ENCODE measurements around the gene ISLR.

The ISLR gene

GRCh38 chr15:74194572-74195559 is 21.4 kb downstream of the ISLR start:
- no peak for DNase-seq (ENCODE audit: low read depth)

- peak; percentile 89 for DNase-seq (ENCODE audit: low read depth)
Observed at GRCh38 chr15:74196175-74196574, 22.7 kb downstream of the ISLR start.

- no peak for DNase-seq (ENCODE audit: low read depth)
Observed at GRCh38 chr15:74197176-74197965, 23.9 kb downstream of the ISLR start.

GRCh38 chr15:74199297-74199652 is 25.8 kb downstream of the ISLR start:
- no peak for DNase-seq (ENCODE audit: low read depth)

- DNase-seq (ENCODE audit: low read depth): peak; percentile 88
Observed at GRCh38 chr15:74200412-74200815, 26.9 kb downstream of the ISLR start.

- DNase-seq (ENCODE audit: low read depth): no peak
Observed at GRCh38 chr15:74200871-74201419, 27.4 kb downstream of the ISLR start.

- DNase-seq (ENCODE audit: low read depth): peak; percentile 68
Observed at GRCh38 chr15:74201710-74202420, 28.4 kb downstream of the ISLR start.

- DNase-seq (ENCODE audit: low read depth): peak; percentile 86
Observed at GRCh38 chr15:74202452-74203401, 29.2 kb downstream of the ISLR start, which contains the start of gene STRA6. STRA6 (minus strand) TSS chr15:74202787; CDS start chr15:74202267, 520 bp downstream.

GRCh38 chr15:74203914-74204431 is 30.5 kb downstream of the ISLR start:
- peak; percentile 80 for DNase-seq (ENCODE audit: low read depth)

GRCh38 chr15:74205582-74205947 is 32.1 kb downstream of the ISLR start:
- DNase-seq (ENCODE audit: low read depth): no peak

GRCh38 chr15:74206801-74207281 is 33.3 kb downstream of the ISLR start:
- DNase-seq (ENCODE audit: low read depth): peak; percentile 59

GRCh38 chr15:74207652-74208440 is 34.3 kb downstream of the ISLR start:
- DNase-seq (ENCODE audit: low read depth): no peak

- DNase-seq (ENCODE audit: low read depth): no peak
Observed at GRCh38 chr15:74208496-74208895, 35.0 kb downstream of the ISLR start.

- peak; percentile 61 for DNase-seq (ENCODE audit: low read depth)
Observed at GRCh38 chr15:74208901-74209559, 35.5 kb downstream of the ISLR start.

- no peak for DNase-seq (ENCODE audit: low read depth)
Observed at GRCh38 chr15:74209560-74209958, 36.0 kb downstream of the ISLR start.

GRCh38 chr15:74209997-74210671 is 36.6 kb downstream of the ISLR start:
- DNase-seq (ENCODE audit: low read depth): peak; percentile 88

GRCh38 chr15:74210729-74211128 is 37.2 kb downstream of the ISLR start:
- no peak for DNase-seq (ENCODE audit: low read depth)

GRCh38 chr15:74211656-74212055 is 38.1 kb downstream of the ISLR start:
- no peak for DNase-seq (ENCODE audit: low read depth)
